Activated CD4-positive, CD25-positive, alpha-beta regulatory T cell (primary cell): Measurements from ENCODE around the gene CRHR2.
"Not testable (repeated sequence)": the region's sequence is repeated elsewhere in the genome, so short reads cannot be mapped to it uniquely, and the experiment has no call there.

Source experiments
- DNase-seq, 4 experiments: peaks; one replicate each; lab custom pipeline; 2025; lab: John Stamatoyannopoulos, UW

CRHR2 gene

GRCh38 chr7:30654296-30655090, 27.8 kb downstream of the CRHR2 start:
- DNase-seq, result no peak

- no peak for DNase-seq
These were observed 29.3 kb downstream of the CRHR2 start for GRCh38 chr7:30652698-30653641.

GRCh38 chr7:30652132-30652531, 30.1 kb downstream of the CRHR2 start:
- DNase-seq, result no peak

GRCh38 chr7:30650421-30650808, 31.8 kb downstream of the CRHR2 start:
- no peak for DNase-seq

- no peak for DNase-seq
These were observed 32.4 kb downstream of the CRHR2 start for GRCh38 chr7:30649717-30650420.

- DNase-seq, result no peak
These were observed 33.3 kb downstream of the CRHR2 start for GRCh38 chr7:30648744-30649540.

- DNase-seq, result no peak
These were observed 34.5 kb downstream of the CRHR2 start for GRCh38 chr7:30647589-30648364.

- no peak for DNase-seq
These were observed 36.1 kb downstream of the CRHR2 start for GRCh38 chr7:30646154-30646553.

- no peak for DNase-seq
These were observed 36.6 kb downstream of the CRHR2 start for GRCh38 chr7:30645661-30646060.

GRCh38 chr7:30644286-30644955, 37.8 kb downstream of the CRHR2 start:
- no peak for DNase-seq

- DNase-seq, result no peak
These were observed 39.5 kb downstream of the CRHR2 start for GRCh38 chr7:30642789-30643188.

GRCh38 chr7:30642322-30642721, 39.9 kb downstream of the CRHR2 start:
- not testable (repeated sequence) for DNase-seq

GRCh38 chr7:30635798-30636197, 46.5 kb downstream of the CRHR2 start:
- no peak for DNase-seq

GRCh38 chr7:30634634-30635201, 47.5 kb downstream of the CRHR2 start:
- no peak for DNase-seq

- no peak for DNase-seq
These were observed 48.0 kb downstream of the CRHR2 start for GRCh38 chr7:30634193-30634626.

GRCh38 chr7:30633223-30633622, 49.0 kb downstream of the CRHR2 start:
- DNase-seq, result no peak

- DNase-seq, result no peak
These were observed 51.3 kb downstream of the CRHR2 start for GRCh38 chr7:30630986-30631385.

GRCh38 chr7:30627026-30627425, 55.2 kb downstream of the CRHR2 start:
- no peak for DNase-seq

GRCh38 chr7:30625283-30625682, 57.0 kb downstream of the CRHR2 start:
- no peak for DNase-seq

GRCh38 chr7:30618961-30619360, 63.3 kb downstream of the CRHR2 start:
- DNase-seq, result no peak
